ENCODE data around the gene PXK.
"Not testable (repeated sequence)": the region's sequence is repeated elsewhere in the genome, so short reads cannot be mapped to it uniquely, and the experiment has no call there.

Gene PXK

GRCh38 chr3:58323529-58324390 is 8.9 kb upstream of the PXK start:
- DNase-seq: peak in 1 of 51 donors; percentile 29

- DNase-seq: no peak
Observed at GRCh38 chr3:58324391-58325390, 8.0 kb upstream of the PXK start.

- DNase-seq: no peak
Observed at GRCh38 chr3:58325525-58325992, 7.1 kb upstream of the PXK start.

GRCh38 chr3:58326267-58326900 is 6.3 kb upstream of the PXK start:
- DNase-seq: no peak

- DNase-seq: no peak
Observed at GRCh38 chr3:58329150-58329921, 3.4 kb upstream of the PXK start.

GRCh38 chr3:58329922-58330413 is 2.7 kb upstream of the PXK start:
- no peak for DNase-seq

- no peak for DNase-seq
Observed at GRCh38 chr3:58331593-58332152, 1.0 kb upstream of the PXK start.

GRCh38 chr3:58333206-58334012 is 717 bp downstream of the PXK start:
- DNase-seq: peak in 28 of 51 donors; percentile 7 to 61 (median 32)

- DNase-seq: peak in 9 of 51 donors; percentile 5 to 77 (median 25)
Observed at GRCh38 chr3:58334013-58334321, 1.3 kb downstream of the PXK start.

- DNase-seq: no peak
Observed at GRCh38 chr3:58334506-58334884, 1.8 kb downstream of the PXK start.

- DNase-seq: no peak
Observed at GRCh38 chr3:58335652-58335947, 2.9 kb downstream of the PXK start.

- DNase-seq: no peak
Observed at GRCh38 chr3:58336135-58336882, 3.6 kb downstream of the PXK start.

GRCh38 chr3:58337190-58337589 is 4.5 kb downstream of the PXK start:
- DNase-seq: no peak

- not testable (repeated sequence) for DNase-seq
Observed at GRCh38 chr3:58339146-58339545, 6.5 kb downstream of the PXK start.

GRCh38 chr3:58340594-58341244 is 8.0 kb downstream of the PXK start:
- no peak for DNase-seq

- no peak for DNase-seq
Observed at GRCh38 chr3:58341376-58341775, 8.7 kb downstream of the PXK start.

- DNase-seq: peak in 9 of 51 donors; percentile 5 to 32 (median 20)
Observed at GRCh38 chr3:58342676-58343075, 10.0 kb downstream of the PXK start.

- no peak for DNase-seq
Observed at GRCh38 chr3:58345457-58345856, 12.8 kb downstream of the PXK start.
